Stimulated activated CD4-positive, alpha-beta T cell treated with anti-CD3 and anti-CD28 coated beads, Interleukin-15, amount 100 ng/mL, for 48 hours (primary cell): ENCODE data around the gene BLVRA.
"Not testable (repeated sequence)": the region's sequence is repeated elsewhere in the genome, so short reads cannot be mapped to it uniquely, and the experiment has no call there.

Source experiments
- DNase-seq, 2 donors: peaks; one replicate each; pipeline ENCODE4 v3.0.0-alpha.2; 2020; ENCODE audit warnings: low read depth in 2 of 2

BLVRA gene

GRCh38 chr7:43769791-43770465 is 11.4 kb downstream of the BLVRA start:
- DNase-seq = no peak

GRCh38 chr7:43771128-43771527 is 12.6 kb downstream of the BLVRA start:
- DNase-seq = no peak

GRCh38 chr7:43771573-43771972 is 13.1 kb downstream of the BLVRA start:
- no peak for DNase-seq

GRCh38 chr7:43773268-43773667 is 14.8 kb downstream of the BLVRA start:
- not testable (repeated sequence) for DNase-seq

GRCh38 chr7:43775255-43775654 is 16.8 kb downstream of the BLVRA start:
- DNase-seq = not testable (repeated sequence)

GRCh38 chr7:43778293-43779044 is 20.0 kb downstream of the BLVRA start:
- not testable (repeated sequence) for DNase-seq

GRCh38 chr7:43779045-43779812 is 20.7 kb downstream of the BLVRA start:
- DNase-seq = no peak

GRCh38 chr7:43781726-43782607 is 23.5 kb downstream of the BLVRA start:
- no peak for DNase-seq

GRCh38 chr7:43782768-43783555 is 24.5 kb downstream of the BLVRA start:
- no peak for DNase-seq

- no peak for DNase-seq
Observed at GRCh38 chr7:43784030-43784584, 25.6 kb downstream of the BLVRA start.

- peak; percentile 15 to 25 for DNase-seq
Observed at GRCh38 chr7:43784585-43785087, 26.2 kb downstream of the BLVRA start.

GRCh38 chr7:43785420-43785819 is 26.9 kb downstream of the BLVRA start:
- no peak for DNase-seq

- no peak for DNase-seq
Observed at GRCh38 chr7:43787771-43788170, 29.3 kb downstream of the BLVRA start.

GRCh38 chr7:43790006-43790405 is 31.5 kb downstream of the BLVRA start:
- no peak for DNase-seq

GRCh38 chr7:43790834-43791233 is 32.4 kb downstream of the BLVRA start:
- no peak for DNase-seq

- DNase-seq = no peak
Observed at GRCh38 chr7:43791665-43792064, 33.2 kb downstream of the BLVRA start.

GRCh38 chr7:43792471-43793150 is 34.1 kb downstream of the BLVRA start:
- no peak for DNase-seq

- no peak for DNase-seq
Observed at GRCh38 chr7:43799605-43800004, 41.1 kb downstream of the BLVRA start.

- DNase-seq = no peak
Observed at GRCh38 chr7:43803865-43804264, 45.4 kb downstream of the BLVRA start.

- no peak for DNase-seq
Observed at GRCh38 chr7:43808410-43808809, 49.9 kb downstream of the BLVRA start.
